Cardiac septum (tissue), 1 donor: ENCODE results near the gene UBE2E1. TPM values are rescaled to one million over a fixed set of nuclear protein-coding genes. Genes with fewer than 3 reads are reported as not detected.
A peak's percentile ranks its signal among the peaks of the same experiment; 100 is the strongest.
"Not testable (repeated sequence)": the region's sequence is repeated elsewhere in the genome, so short reads cannot be mapped to it uniquely, and the experiment has no call there.

Experiments
- DNase-seq: peaks from one replicate; pipeline ENCODE4 v3.0.0-alpha.2; 2020; ENCODE audit warnings: low spot score
- intact Hi-C: fragments of 100-400 bp; cut with DNase I; formaldehyde crosslinking; loops from one replicate; pipeline ENCODE4 v1.14.0; 2022
- total RNA-seq: library from RNA; stranded (reverse); fragmentation: NEBNext Ultra II Directional; extraction: Animal tissue kit (Norgen Biotek cat#: 25700); gene quantifications from one replicate; pipeline ENCODE4 v1.2.1, GENCODE V29; 2021
- donor health status: DM: no; HTN: no; CAD: no.

Gene UBE2E1
- total RNA-seq, 1 donor from 2014 or later, result 59.7 TPM

- intact Hi-C loops, result no loop called here
Observed at GRCh38 chr3:23895181-23895580, 89.4 kb downstream of the UBE2E1 start.

GRCh38 chr3:23900744-23901143 is 95.0 kb downstream of the UBE2E1 start:
- DNase-seq, result no peak
- intact Hi-C loops, result no loop called here

More at GRCh38 chr3:23895181-23895580, 89.4 kb downstream of the UBE2E1 start:
- DNase-seq, result no peak

GRCh38 chr3:23904545-23904944 is 98.8 kb downstream of the UBE2E1 start:
- no peak for DNase-seq
- intact Hi-C loops, result no loop called here

- DNase-seq, result no peak
- intact Hi-C loops, result no loop called here
Observed at GRCh38 chr3:23909341-23909740, 103.6 kb downstream of the UBE2E1 start.

- no peak for DNase-seq
- intact Hi-C loops, result no loop called here
Observed at GRCh38 chr3:23911397-23911796, 105.6 kb downstream of the UBE2E1 start.

GRCh38 chr3:23912335-23912734 is 106.6 kb downstream of the UBE2E1 start:
- intact Hi-C loops, result not testable (repeated sequence)

GRCh38 chr3:23913182-23913581 is 107.4 kb downstream of the UBE2E1 start:
- intact Hi-C loops, result no loop called here
- no peak for DNase-seq

More at GRCh38 chr3:23912335-23912734, 106.6 kb downstream of the UBE2E1 start:
- not testable (repeated sequence) for DNase-seq

GRCh38 chr3:23913873-23914743 is 108.4 kb downstream of the UBE2E1 start:
- intact Hi-C loops, result no loop called here
- DNase-seq, result no peak

- DNase-seq, result no peak
- intact Hi-C loops, result loop anchor here (5.0 kb wide), 1 partner anchor 108 kb away; the partner anchor contains the start of gene UBE2E1
Observed at GRCh38 chr3:23915537-23916108, 109.9 kb downstream of the UBE2E1 start.

- no peak for DNase-seq
- intact Hi-C loops, result loop anchor here (5.0 kb wide), 1 partner anchor 109 kb away; the partner anchor contains the start of gene UBE2E1
Observed at GRCh38 chr3:23916152-23916885, 110.6 kb downstream of the UBE2E1 start.

- DNase-seq, result peak; percentile 99
- intact Hi-C loops, result loop anchor here (1.0 to 5.0 kb wide), 2 partner anchors 28 to 110 kb away; partner anchors contain the start of genes NR1D2 and UBE2E1
Observed at GRCh38 chr3:23916886-23917678, 111.3 kb downstream of the UBE2E1 start, which contains the start of the genes NKIRAS1 and RPL15. NKIRAS1 (minus strand) TSS chr3:23916990; CDS start chr3:23910904, 6,086 bp downstream. RPL15 (plus strand) TSS chr3:23917132; CDS start chr3:23917860, 728 bp downstream.

GRCh38 chr3:23917679-23918303 is 112.0 kb downstream of the UBE2E1 start:
- intact Hi-C loops, result loop anchor here (1.0 to 5.0 kb wide), 2 partner anchors 28 to 110 kb away; partner anchors contain the start of genes NR1D2 and UBE2E1
- DNase-seq, result not testable (repeated sequence)

- intact Hi-C loops, result loop anchor here (5.0 kb wide), 1 partner anchor 111 kb away; the partner anchor contains the start of gene UBE2E1
- DNase-seq, result not testable (repeated sequence)
Observed at GRCh38 chr3:23918331-23918730, 112.6 kb downstream of the UBE2E1 start.

GRCh38 chr3:23919628-23920027 is 113.9 kb downstream of the UBE2E1 start:
- intact Hi-C loops, result loop anchor here (5.0 kb wide), 1 partner anchor 112 kb away; the partner anchor contains the start of gene UBE2E1
- no peak for DNase-seq

- no peak for DNase-seq
- intact Hi-C loops, result no loop called here
Observed at GRCh38 chr3:23920151-23920655, 114.4 kb downstream of the UBE2E1 start.

- no peak for DNase-seq
- intact Hi-C loops, result no loop called here
Observed at GRCh38 chr3:23921052-23921511, 115.3 kb downstream of the UBE2E1 start.

- intact Hi-C loops, result no loop called here
- no peak for DNase-seq
Observed at GRCh38 chr3:23923786-23924185, 118.0 kb downstream of the UBE2E1 start.

GRCh38 chr3:23926246-23926645 is 120.5 kb downstream of the UBE2E1 start:
- intact Hi-C loops, result no loop called here
- DNase-seq, result no peak
